ENCODE results near the gene NDP. TPM values are rescaled to one million over a fixed set of nuclear protein-coding genes. Genes with fewer than 3 reads are reported as not detected.

The NDP gene
- total and polyA plus RNA-seq, 10 of the 15 experiments (the other 5 are each of a cell fraction or from before 2014, with no cell fraction given), result 0.04 TPM; not detected in 9

DNA sequence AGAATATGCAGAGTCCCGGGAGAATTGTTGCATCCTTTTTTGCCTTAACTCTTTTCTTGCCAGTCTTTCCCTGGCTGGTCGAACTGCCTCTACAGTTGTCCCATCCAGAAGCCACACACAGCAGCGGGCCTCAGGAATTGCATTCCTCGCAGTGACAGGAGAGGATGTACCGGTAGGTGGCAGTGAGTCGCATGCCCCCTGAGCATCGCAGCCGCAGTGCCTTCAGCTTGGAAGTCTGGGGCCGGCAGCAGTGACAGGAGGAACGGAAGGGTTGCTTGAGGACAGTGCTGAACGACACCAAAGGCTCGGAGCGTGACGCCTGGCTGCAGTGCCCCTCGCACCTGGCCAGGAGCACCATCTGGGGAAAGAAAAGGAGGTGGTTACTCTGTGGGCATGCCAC is 23.5 kb downstream of the NDP start (continued):
- TF ChIP-seq, protein P1, sequence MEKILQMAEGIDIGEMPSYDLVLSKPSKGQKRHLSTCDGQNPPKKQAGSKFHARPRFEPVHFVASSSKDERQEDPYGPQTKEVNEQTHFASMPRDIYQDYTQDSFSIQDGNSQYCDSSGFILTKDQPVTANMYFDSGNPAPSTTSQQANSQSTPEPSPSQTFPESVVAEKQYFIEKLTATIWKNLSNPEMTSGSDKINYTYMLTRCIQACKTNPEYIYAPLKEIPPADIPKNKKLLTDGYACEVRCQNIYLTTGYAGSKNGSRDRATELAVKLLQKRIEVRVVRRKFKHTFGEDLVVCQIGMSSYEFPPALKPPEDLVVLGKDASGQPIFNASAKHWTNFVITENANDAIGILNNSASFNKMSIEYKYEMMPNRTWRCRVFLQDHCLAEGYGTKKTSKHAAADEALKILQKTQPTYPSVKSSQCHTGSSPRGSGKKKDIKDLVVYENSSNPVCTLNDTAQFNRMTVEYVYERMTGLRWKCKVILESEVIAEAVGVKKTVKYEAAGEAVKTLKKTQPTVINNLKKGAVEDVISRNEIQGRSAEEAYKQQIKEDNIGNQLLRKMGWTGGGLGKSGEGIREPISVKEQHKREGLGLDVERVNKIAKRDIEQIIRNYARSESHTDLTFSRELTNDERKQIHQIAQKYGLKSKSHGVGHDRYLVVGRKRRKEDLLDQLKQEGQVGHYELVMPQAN (conservative IDR thresholded peaks at IDR 0.05), result no peak
- TF ChIP-seq RCOR1 (conservative IDR thresholded peaks at IDR 0.05; ENCODE audit: low read depth, low read length) (no peak), EZH2 (IDR thresholded peaks at IDR 0.05; ENCODE audit: borderline replicate concordance, control insufficient read depth, low read depth, low read length) (no peak), CREM (IDR thresholded peaks at IDR 0.05; ENCODE audit: low read depth) (no peak)

DNA sequence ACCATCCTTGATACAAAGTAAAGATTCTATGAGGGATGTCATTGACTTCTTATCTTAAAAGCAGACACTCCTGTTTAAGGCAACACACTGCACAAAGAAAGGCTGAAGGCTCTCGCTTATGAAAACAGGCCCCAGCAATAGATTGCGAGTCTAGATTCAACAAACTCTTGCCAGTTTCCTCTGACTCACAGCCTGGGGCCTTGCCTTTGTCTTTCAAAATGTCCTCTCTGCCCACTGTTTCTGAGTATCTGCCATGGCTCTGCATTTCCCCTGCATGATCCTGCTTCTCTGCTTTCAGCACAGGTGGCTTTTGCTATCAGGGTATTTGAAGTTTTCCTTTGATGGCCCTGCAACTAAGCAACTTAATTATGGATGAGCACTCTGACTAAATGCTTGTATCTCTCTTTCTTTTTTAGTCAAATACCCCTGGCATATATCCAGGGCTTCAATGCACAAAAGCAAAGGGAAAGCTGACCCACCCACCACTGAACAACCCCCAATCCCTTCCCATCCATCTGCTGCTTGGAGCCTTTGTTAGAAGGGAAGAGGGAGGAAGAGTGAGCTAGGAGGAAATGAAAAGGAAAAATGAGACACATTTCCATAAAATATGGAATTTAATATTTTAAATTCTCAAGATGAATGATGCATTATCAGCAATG is 32.2 kb downstream of the NDP start:
- H3K9me3 ChIP-seq (replicated peaks; ENCODE audit: control insufficient read depth, insufficient read depth, low read length), result no peaks in the 10 kb centered on the region
- no peaks in the 10 kb centered on the region for H3K79me2 ChIP-seq (ENCODE audit: control insufficient read depth, insufficient read depth, low read length)
- H3K27ac ChIP-seq (ENCODE audit: control insufficient read depth, insufficient read depth), result no peak overlapping the region
- no peak overlapping the region for H3K4me3 ChIP-seq
- SMC1A ChIA-PET (ENCODE audit: uncharacterized antibody, unreplicated experiment), result no interaction called here
- ATAC-seq, result no peak
- 48% methylated on average over 2 of the region's 2 CpGs for WGBS (ENCODE audit: insufficient coverage, insufficient replicate concordance, low lambda C conversion rate, missing lambda C conversion rate)
- POLR2A ChIA-PET, result no interaction called here
- RAD21 ChIA-PET (ENCODE audit: unreplicated experiment), result no interaction called here
- H3K27me3 ChIP-seq (replicated peaks in 1 of 2; ENCODE audit: control insufficient read depth in 2 of 2, insufficient read depth in 2 of 2, low read length in 1 of 2), result no peaks in the 10 kb centered on the region
- FAIRE-seq, result no peak
- no peaks in the 10 kb centered on the region for H3K36me3 ChIP-seq (ENCODE audit: control insufficient read depth in 2 of 2, insufficient read depth in 2 of 2, low read length in 1 of 2)
- H3K4me2 ChIP-seq (ENCODE audit: control insufficient read depth, insufficient read depth), result no peak overlapping the region
- in situ Hi-C loops (cut with MboI) (no loop called here), intact Hi-C loops (cut with micrococcal nuclease; ENCODE audit: unreplicated experiment) (no loop called here)
- no peak overlapping the region for H2AFZ ChIP-seq (ENCODE audit: control insufficient read depth, low read depth, low read length)
- no peaks in the 10 kb centered on the region for H3K4me1 ChIP-seq (ENCODE audit: control insufficient read depth, insufficient read depth, low read length)
- DNase-seq (ENCODE audit: low read depth, low spot score), result no peak
- no TSS peak for BruUV-seq (replicated peaks)
- H3K9ac ChIP-seq (ENCODE audit: control insufficient read depth, insufficient read depth, low read length), result no peak overlapping the region
- no peaks in the 10 kb centered on the region for H4K20me1 ChIP-seq (ENCODE audit: control insufficient read depth, insufficient read depth)
- no peak for TF ChIP-seq CHD4 (IDR thresholded peaks at IDR 0.05)
- TF ChIP-seq, protein P2, sequence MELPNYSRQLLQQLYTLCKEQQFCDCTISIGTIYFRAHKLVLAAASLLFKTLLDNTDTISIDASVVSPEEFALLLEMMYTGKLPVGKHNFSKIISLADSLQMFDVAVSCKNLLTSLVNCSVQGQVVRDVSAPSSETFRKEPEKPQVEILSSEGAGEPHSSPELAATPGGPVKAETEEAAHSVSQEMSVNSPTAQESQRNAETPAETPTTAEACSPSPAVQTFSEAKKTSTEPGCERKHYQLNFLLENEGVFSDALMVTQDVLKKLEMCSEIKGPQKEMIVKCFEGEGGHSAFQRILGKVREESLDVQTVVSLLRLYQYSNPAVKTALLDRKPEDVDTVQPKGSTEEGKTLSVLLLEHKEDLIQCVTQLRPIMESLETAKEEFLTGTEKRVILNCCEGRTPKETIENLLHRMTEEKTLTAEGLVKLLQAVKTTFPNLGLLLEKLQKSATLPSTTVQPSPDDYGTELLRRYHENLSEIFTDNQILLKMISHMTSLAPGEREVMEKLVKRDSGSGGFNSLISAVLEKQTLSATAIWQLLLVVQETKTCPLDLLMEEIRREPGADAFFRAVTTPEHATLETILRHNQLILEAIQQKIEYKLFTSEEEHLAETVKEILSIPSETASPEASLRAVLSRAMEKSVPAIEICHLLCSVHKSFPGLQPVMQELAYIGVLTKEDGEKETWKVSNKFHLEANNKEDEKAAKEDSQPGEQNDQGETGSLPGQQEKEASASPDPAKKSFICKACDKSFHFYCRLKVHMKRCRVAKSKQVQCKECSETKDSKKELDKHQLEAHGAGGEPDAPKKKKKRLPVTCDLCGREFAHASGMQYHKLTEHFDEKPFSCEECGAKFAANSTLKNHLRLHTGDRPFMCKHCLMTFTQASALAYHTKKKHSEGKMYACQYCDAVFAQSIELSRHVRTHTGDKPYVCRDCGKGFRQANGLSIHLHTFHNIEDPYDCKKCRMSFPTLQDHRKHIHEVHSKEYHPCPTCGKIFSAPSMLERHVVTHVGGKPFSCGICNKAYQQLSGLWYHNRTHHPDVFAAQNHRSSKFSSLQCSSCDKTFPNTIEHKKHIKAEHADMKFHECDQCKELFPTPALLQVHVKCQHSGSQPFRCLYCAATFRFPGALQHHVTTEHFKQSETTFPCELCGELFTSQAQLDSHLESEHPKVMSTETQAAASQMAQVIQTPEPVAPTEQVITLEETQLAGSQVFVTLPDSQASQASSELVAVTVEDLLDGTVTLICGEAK (IDR thresholded peaks at IDR 0.05; ENCODE audit: borderline replicate concordance), result no peak
- no peak for TF ChIP-seq SP1 (IDR thresholded peaks at IDR 0.05; ENCODE audit: low read depth, low read length)
- no peak for TF ChIP-seq FOS (IDR thresholded peaks at IDR 0.05; ENCODE audit: borderline replicate concordance, extremely low read depth, insufficient read length)
- TF ChIP-seq TCF12 (IDR thresholded peaks at IDR 0.05; ENCODE audit: low read depth, low read length), result no peak
- TF ChIP-seq ZNF622 (IDR thresholded peaks at IDR 0.05), result no peak
- no peak for TF ChIP-seq STAT3 (IDR thresholded peaks at IDR 0.05; ENCODE audit: low read depth, low read length)
- TF ChIP-seq EGR1 (IDR thresholded peaks at IDR 0.05; ENCODE audit: borderline replicate concordance in 1 of 2, low read depth in 2 of 2, low read length in 2 of 2), result no peak
- TF ChIP-seq CBFB (IDR thresholded peaks at IDR 0.05; ENCODE audit: low read depth), result no peak
- TF ChIP-seq NFYA (IDR thresholded peaks at IDR 0.05; ENCODE audit: borderline replicate concordance, low read depth, low read length), result no peak
- TF ChIP-seq RB1 (IDR thresholded peaks at IDR 0.05; ENCODE audit: borderline replicate concordance), result no peak
- no peak for TF ChIP-seq NFIC (IDR thresholded peaks at IDR 0.05; ENCODE audit: low read depth, low read length)
- TF ChIP-seq, protein P3, sequence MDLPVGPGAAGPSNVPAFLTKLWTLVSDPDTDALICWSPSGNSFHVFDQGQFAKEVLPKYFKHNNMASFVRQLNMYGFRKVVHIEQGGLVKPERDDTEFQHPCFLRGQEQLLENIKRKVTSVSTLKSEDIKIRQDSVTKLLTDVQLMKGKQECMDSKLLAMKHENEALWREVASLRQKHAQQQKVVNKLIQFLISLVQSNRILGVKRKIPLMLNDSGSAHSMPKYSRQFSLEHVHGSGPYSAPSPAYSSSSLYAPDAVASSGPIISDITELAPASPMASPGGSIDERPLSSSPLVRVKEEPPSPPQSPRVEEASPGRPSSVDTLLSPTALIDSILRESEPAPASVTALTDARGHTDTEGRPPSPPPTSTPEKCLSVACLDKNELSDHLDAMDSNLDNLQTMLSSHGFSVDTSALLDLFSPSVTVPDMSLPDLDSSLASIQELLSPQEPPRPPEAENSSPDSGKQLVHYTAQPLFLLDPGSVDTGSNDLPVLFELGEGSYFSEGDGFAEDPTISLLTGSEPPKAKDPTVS (IDR thresholded peaks at IDR 0.05; ENCODE audit: low read depth, low read length), result no peak
- CTCF ChIA-PET, result no interaction called here

All from GM12878 (cell line).